ENCODE measurements around the gene DALRD3. TPM values are rescaled to one million over a fixed set of nuclear protein-coding genes. Genes with fewer than 3 reads are reported as not detected.
"Not testable (repeated sequence)": the region's sequence is repeated elsewhere in the genome, so short reads cannot be mapped to it uniquely, and the experiment has no call there.

Gene DALRD3
- total RNA-seq, 1 experiment from 2014 or later, result 62.8 TPM

- in situ Hi-C loops (cut with HindIII; ENCODE audit: low sequenced_read_pairs), result no loop called here
- no peak for DNase-seq (ENCODE audit: low spot score)
These were observed 4.3 kb upstream of the DALRD3 start for GRCh38 chr3:49022688-49023171.

DNA sequence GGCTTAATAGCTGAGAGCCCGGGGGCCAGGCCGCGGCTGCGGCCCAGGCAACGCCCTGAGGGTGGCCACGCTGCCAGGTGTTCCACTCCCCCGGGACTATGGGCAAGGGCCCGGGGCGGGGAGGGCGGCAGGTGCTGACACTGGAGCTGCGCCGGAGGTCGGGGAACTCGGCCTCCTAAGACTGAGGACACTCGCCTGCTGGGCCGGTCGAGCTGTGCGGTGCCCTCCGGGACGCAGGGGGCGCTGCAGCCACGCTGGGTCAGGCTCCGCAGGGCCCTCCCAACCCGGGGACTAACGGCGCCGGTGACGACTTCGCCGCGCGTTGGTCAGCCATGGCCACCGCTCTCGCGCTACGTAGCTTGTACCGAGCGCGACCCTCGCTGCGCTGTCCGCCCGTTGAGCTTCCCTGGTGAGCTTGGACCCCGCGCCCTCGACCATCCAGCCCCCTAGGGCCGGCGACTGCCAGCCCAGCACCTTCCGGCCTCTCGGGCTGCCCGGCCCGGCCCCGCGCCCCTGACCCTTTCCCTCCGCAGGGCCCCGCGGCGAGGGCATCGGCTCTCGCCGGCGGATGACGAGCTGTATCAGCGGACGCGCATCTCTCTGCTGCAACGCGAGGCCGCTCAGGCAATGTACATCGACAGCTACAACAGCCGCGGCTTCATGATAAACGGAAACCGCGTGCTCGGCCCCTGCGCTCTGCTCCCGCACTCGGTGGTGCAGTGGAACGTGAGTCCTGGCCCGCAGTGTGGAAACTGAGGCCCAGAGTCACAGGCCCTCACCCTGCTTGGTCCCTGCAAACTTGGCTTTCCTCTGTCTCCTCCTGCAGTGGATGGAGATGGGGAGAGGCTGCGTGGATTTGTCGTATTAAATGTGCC, 3.7 kb upstream of the DALRD3 start, which contains the start of gene NDUFAF3:
Gene NDUFAF3, plus strand, starts transcription at position 309 of the 875 bp plus-strand sequence. Its CDS starts 24 bp downstream, at position 333.
- in situ Hi-C loops (cut with HindIII; ENCODE audit: low sequenced_read_pairs), result no loop called here
- DNase-seq (ENCODE audit: low spot score), result peak; percentile 87

GRCh38 chr3:49021213-49021812, 2.9 kb upstream of the DALRD3 start:
- in situ Hi-C loops (cut with HindIII; ENCODE audit: low sequenced_read_pairs), result no loop called here
- peak; percentile 97 for DNase-seq (ENCODE audit: low spot score)

DNA sequence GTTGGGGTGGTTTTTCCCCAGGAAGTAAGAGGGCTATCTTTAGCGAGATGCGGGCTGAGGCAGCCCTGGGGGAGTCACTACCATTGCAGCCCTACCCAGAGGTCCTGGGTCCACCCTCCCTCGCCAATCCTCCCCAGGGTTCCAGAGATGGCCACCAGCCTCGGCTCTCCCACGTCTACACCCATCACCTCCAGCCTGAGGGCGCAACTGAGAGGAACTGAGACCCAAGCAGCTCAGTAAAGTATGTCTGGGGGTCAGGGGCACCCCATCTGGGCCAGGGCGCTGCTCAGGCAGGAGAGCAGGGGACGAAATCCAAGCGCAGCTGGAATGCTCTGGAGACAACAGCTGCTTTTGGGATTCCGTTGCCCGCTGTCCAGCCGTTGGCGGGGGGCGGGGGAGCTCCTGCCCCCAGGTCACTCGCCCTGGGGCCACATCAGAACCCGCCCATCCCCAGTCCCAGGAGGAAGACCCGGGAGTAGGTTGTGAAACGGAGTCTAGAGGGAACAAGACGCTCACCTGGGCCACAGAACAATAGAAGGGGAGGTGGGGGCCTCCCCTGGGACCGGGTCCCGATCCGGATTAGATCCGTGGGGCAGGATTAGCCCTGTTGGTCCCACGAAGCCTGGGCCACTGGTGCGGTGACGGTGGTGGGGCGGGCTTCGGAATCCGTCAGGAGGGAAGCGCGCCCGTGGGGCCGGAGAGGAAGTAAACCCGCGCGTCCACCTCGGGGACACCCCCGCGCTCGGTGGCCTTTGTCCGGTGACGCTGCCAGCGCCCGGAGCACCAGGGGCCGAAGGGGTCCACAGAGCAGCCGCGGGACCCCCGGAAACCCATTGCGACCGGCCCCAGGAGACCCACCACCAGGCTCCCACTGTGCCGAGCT, 2.2 kb upstream of the DALRD3 start:
- in situ Hi-C loops (cut with HindIII; ENCODE audit: low sequenced_read_pairs), result no loop called here

DNA sequence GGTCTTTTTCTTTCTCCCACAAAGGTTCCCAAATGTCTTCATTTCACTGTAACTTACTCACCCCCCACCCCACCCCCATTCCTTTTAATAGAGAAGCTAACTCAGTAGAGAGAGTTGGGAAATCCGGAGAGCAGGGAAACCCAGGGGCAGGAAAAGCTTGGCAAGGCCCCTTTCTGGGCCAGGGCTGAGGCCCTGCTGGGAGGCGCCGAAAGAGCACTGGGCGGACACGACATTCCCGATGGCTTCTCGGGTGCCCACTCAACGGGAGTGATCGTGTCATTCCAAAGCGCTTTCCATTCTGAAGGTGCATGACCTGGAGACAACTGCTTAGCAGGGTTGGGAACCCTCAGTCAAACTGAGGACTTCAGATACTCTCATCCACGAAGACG, 1.6 kb upstream of the DALRD3 start:
- DNase-seq (ENCODE audit: low spot score), result no peak
- in situ Hi-C loops (cut with HindIII; ENCODE audit: low sequenced_read_pairs), result no loop called here

More for the DNA sequence above, 2.2 kb upstream of the DALRD3 start:
- no peak for DNase-seq (ENCODE audit: low spot score)

DNA sequence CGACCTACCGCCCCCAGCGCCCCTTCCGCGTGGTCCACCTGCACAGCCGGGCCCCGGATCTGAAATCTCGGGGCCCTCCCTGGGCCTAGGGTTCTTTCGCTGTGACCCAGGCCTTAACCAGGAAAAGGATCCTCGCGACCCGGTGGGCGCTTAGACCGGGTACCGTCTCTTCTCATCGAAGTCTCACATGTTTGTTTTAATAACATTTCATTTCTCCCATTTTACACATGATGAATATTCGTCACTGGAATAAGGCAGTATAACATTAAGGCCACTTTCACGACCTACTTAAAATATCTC, 277 bp upstream of the DALRD3 start:
- in situ Hi-C loops (cut with HindIII; ENCODE audit: low sequenced_read_pairs), result no loop called here
- no peak for DNase-seq (ENCODE audit: low spot score)

DNA sequence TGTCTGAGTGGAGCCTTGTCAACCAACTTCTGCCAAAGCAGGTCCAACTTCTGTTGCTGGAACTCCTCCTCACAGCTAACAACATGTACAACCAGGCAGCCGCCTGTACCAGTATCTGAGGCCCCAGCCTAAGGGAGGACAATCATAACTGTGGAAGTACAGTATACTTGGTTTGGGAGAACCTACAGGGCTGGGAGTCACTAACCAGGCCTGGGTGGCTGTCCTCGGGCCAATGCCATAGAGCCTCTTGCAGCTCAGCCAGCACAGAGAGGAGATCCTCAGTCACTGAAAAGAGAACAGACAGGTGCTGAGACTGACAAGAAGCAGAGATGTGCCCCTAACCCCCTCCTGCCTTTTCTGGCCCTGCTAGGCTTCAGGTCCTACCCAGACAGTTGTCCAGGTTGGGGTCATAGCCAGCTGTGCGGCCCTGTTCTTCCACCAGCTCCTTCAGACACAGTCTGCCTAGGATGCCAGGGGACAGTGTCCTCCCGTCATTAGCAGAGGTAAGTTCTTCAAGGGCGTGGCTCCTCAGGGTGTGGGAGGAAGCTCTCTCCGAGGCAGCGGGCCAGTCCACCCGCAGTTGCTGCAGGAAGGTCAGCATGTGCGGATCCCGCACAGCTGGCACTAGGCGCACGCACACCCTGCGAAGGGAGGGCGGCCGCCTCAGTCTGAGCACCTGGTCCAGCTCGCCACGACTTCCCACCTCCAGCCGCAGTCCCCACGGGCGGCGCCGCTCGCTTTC, 980 bp downstream of the DALRD3 start:
- in situ Hi-C loops (cut with HindIII; ENCODE audit: low sequenced_read_pairs), result no loop called here
- DNase-seq (ENCODE audit: low spot score), result no peak

DNA sequence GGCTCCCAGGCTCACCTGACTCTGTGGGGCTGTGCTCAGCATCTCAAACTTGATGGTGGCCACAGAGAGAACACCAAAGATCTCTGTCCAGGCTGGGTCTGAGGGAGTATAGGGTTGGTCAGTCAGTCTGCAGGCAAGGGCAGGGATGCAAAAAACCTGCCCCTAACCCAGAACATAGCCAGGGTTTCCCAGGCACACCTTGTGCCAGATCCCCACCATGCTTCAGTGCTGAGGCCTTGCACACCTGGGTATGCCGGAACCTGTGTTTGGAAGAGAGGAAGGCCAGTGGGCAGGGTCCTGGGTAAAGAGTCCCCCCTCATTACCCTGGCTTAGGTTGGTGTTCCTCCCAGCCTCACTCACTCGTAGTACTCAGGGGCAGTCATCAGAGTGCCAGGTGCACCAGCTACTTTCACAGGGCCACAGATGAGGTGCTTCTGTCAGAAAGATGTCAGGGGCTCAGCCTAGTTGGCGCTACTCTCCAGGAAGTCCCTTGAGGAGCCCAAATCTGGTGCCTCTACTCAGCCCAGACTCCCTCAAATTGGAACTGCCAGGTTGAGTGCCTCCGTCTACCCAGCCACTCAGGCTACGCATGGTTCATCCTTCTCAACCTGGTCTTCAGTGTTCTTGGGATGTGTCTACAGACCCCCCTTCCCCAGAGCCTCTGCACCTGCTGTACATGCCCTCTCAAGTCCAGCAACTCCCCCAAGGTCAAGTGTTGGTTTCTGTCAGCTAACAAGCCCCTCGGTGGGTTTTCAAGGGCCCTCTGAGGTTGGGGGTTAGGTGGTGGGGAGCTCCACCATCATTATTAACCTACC, 1.8 kb downstream of the DALRD3 start:
- in situ Hi-C loops (cut with HindIII; ENCODE audit: low sequenced_read_pairs), result no loop called here
- no peak for DNase-seq (ENCODE audit: low spot score)

DNA sequence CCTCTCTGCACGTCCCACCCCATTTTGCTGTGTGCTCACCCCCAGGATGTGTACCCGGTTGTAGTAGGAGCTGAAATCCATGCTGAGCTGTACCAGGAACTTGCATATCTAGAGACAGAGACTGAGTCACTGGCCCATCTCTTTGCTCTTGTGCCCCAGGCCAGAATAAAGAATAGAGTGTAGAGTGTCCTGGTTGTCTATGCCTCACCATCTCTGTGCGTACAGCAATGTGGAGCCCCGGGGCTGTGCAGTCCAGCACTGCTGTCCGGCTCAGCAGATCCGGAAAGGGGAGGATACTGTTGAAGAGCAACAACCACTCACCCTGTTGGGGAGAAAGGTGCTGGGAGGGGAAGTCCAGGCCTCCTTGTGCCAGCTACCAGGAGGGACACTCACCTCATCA, 2.6 kb downstream of the DALRD3 start:
- in situ Hi-C loops (cut with HindIII; ENCODE audit: low sequenced_read_pairs), result no loop called here
- DNase-seq (ENCODE audit: low spot score), result no peak

DNA sequence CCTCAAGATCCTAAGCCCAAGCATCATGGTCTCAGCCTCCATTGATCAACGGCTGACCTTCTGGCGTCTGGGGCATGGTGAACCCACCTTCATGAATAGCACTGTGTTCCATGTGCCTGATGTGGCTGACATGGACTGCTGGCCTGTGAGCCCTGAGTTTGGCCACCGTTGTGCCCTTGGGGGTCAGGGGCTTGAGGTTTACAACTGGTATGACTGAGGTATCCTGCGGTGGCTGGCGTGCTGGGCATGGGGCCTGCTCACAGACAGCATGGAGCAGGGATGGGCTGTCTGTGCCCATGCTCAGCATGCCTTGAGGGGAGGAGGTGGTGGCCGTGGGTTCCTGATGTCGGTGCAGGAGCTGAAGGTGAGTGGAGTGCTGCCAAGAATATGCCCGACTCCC, 3.3 kb downstream of the DALRD3 start:
- in situ Hi-C loops (cut with HindIII; ENCODE audit: low sequenced_read_pairs), result no loop called here
- no peak for DNase-seq (ENCODE audit: low spot score)

DNA sequence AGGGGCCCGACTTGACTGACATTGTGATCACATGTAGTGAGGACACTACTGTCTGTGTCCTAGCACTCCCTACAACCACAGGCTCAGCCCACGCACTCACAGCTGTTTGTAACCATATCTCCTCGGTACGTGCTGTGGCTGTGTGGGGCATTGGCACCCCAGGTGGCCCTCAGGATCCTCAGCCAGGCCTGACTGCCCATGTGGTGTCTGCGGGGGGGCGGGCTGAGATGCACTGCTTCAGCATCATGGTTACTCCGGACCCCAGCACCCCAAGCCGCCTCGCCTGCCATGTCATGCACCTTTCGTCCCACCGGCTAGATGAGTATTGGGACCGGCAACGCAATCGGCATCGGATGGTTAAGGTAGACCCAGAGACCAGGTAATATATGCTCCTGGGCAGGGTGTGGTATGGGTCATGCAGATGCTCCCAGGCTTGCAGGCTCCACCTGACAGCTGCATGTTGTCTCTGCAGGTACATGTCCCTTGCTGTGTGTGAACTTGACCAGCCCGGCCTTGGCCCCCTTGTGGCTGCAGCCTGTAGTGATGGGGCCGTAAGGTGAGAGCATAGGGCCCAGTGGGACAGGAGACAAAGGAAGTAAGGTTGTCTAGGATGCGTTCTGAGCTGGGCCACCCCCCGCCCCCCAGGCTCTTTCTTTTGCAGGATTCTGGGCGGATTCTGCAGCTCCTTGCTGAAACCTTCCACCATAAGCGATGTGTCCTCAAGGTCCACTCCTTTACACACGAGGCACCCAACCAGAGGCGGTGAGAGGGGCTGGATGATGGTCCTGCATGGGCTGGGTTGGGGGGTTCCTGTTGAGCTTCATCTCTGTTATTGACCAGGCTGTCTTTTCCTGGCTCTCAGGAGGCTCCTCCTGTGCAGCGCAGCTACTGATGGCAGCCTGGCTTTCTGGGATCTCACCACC, 4.4 kb downstream of the DALRD3 start:
- in situ Hi-C loops (cut with HindIII; ENCODE audit: low sequenced_read_pairs), result no loop called here
- peak; percentile 30 for DNase-seq (ENCODE audit: low spot score)

DNA sequence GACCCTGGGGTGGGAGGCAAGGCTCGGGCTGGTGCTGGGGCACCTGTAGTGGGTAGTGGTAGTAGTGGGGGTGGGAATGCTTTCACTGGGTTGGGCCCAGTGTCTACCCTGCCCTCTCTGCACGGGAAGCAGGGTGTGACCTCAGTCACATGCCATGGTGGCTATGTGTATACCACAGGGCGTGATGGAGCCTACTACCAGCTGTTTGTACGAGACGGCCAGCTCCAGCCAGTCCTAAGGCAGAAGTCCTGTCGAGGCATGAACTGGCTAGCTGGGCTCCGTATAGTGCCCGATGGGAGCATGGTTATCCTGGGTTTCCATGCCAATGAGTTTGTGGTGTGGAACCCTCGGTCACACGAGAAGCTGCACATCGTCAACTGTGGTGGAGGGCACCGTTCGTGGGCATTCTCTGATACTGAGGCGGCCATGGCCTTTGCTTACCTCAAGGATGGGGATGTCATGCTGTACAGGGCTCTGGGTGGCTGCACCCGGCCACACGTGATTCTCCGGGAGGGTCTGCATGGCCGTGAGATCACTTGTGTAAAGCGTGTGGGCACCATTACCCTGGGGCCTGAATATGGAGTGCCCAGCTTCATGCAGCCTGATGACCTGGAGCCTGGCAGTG, 5.2 kb downstream of the DALRD3 start:
- in situ Hi-C loops (cut with HindIII; ENCODE audit: low sequenced_read_pairs), result no loop called here
- DNase-seq (ENCODE audit: low spot score), result no peak

GRCh38 chr3:49012441-49013017, 5.9 kb downstream of the DALRD3 start:
- in situ Hi-C loops (cut with HindIII; ENCODE audit: low sequenced_read_pairs), result no loop called here
- DNase-seq (ENCODE audit: low spot score), result no peak

- DNase-seq (ENCODE audit: low spot score), result no peak
- in situ Hi-C loops (cut with HindIII; ENCODE audit: low sequenced_read_pairs), result no loop called here
These were observed 9.0 kb downstream of the DALRD3 start for GRCh38 chr3:49009396-49009795.

- in situ Hi-C loops (cut with HindIII; ENCODE audit: low sequenced_read_pairs); DNase-seq (ENCODE audit: low spot score): not testable (repeated sequence)
These were observed 9.8 kb downstream of the DALRD3 start for GRCh38 chr3:49008627-49009026.

- peak; percentile 77 for DNase-seq (ENCODE audit: low spot score)
- in situ Hi-C loops (cut with HindIII; ENCODE audit: low sequenced_read_pairs), result no loop called here
These were observed 10.4 kb downstream of the DALRD3 start for GRCh38 chr3:49007771-49008528.
